Stimulated activated CD8-positive, alpha-beta memory T cell treated with anti-CD3 and anti-CD28 coated beads, Interleukin-7, amount 100 ng/mL, for 4 hours (primary cell): Measurements from ENCODE around the gene JOSD1.

ENCODE experiments used
- DNase-seq, 2 donors: peaks; one replicate each; pipeline ENCODE4 v3.0.0-alpha.2; 2020; ENCODE audit warnings: low read depth in 2 of 2

Gene JOSD1

GRCh38 chr22:38733329-38733723 is 32.6 kb upstream of the JOSD1 start:
- DNase-seq, result peak in 1 of 2 donors; percentile 23

GRCh38 chr22:38732251-38732815 is 31.6 kb upstream of the JOSD1 start:
- DNase-seq, result no peak

- DNase-seq, result no peak
Measured at GRCh38 chr22:38731703-38732161, 31.0 kb upstream of the JOSD1 start.

- DNase-seq, result no peak
Measured at GRCh38 chr22:38730411-38730871, 29.7 kb upstream of the JOSD1 start.

GRCh38 chr22:38729946-38730345 is 29.2 kb upstream of the JOSD1 start:
- no peak for DNase-seq

- no peak for DNase-seq
Measured at GRCh38 chr22:38728871-38729796, 28.4 kb upstream of the JOSD1 start.

- no peak for DNase-seq
Measured at GRCh38 chr22:38727530-38728451, 27.0 kb upstream of the JOSD1 start.

GRCh38 chr22:38727123-38727522 is 26.4 kb upstream of the JOSD1 start:
- DNase-seq, result no peak

- DNase-seq, result no peak
Measured at GRCh38 chr22:38725900-38726655, 25.3 kb upstream of the JOSD1 start.

- no peak for DNase-seq
Measured at GRCh38 chr22:38724926-38725571, 24.3 kb upstream of the JOSD1 start.

- no peak for DNase-seq
Measured at GRCh38 chr22:38724176-38724575, 23.4 kb upstream of the JOSD1 start.

GRCh38 chr22:38721551-38721950 is 20.8 kb upstream of the JOSD1 start:
- DNase-seq, result no peak

GRCh38 chr22:38720350-38720749 is 19.6 kb upstream of the JOSD1 start:
- DNase-seq, result no peak

GRCh38 chr22:38719196-38719595 is 18.5 kb upstream of the JOSD1 start:
- no peak for DNase-seq

- no peak for DNase-seq
Measured at GRCh38 chr22:38718414-38718813, 17.7 kb upstream of the JOSD1 start.

GRCh38 chr22:38717244-38717643 is 16.5 kb upstream of the JOSD1 start:
- no peak for DNase-seq

- DNase-seq, result no peak
Measured at GRCh38 chr22:38716826-38717225, 16.1 kb upstream of the JOSD1 start.

GRCh38 chr22:38716271-38716670 is 15.5 kb upstream of the JOSD1 start:
- DNase-seq, result no peak

GRCh38 chr22:38715852-38716251 is 15.1 kb upstream of the JOSD1 start:
- no peak for DNase-seq

GRCh38 chr22:38715176-38715764 is 14.5 kb upstream of the JOSD1 start:
- no peak for DNase-seq
